ENCODE measurements around the gene EIF2B2.

EIF2B2 gene

GRCh38 chr14:74956280-74957072 is 46.2 kb upstream of the EIF2B2 start:
- Histone ChIP-seq H3K4me1 (ENCODE audit: insufficient read depth, low read length, poor library complexity, severe bottlenecking) (peaks cover 9% of the 10 kb centered on the region), H3K9me3 (ENCODE audit: insufficient read depth, low read depth, low read length) (no peaks in the 10 kb centered on the region), H3K4me3 (ENCODE audit: low read length, poor library complexity, severe bottlenecking) (no peak overlapping the region), H3K79me2 (ENCODE audit: insufficient read depth, low read length) (no peaks in the 10 kb centered on the region), H4K20me1 (ENCODE audit: insufficient read depth, low read length, poor library complexity, severe bottlenecking) (no peaks in the 10 kb centered on the region), H2AFZ (ENCODE audit: low read length) (no peak overlapping the region), H3K27me3 (ENCODE audit: insufficient read depth, low read length, poor library complexity, severe bottlenecking) (no peaks in the 10 kb centered on the region), H3F3A (ENCODE audit: low read depth) (no peaks in the 10 kb centered on the region), H3K36me3 (ENCODE audit: insufficient read depth, low read length) (no peaks in the 10 kb centered on the region), H3K9me2 (replicated peaks; ENCODE audit: low read depth, low read length) (no peaks in the 10 kb centered on the region), H3K4me2 (ENCODE audit: low read depth, low read length, poor library complexity, severe bottlenecking) (no peak overlapping the region), H3K9ac (ENCODE audit: low read depth, low read length, poor library complexity, severe bottlenecking) (no peak overlapping the region)
- TF ChIP-seq CTCF (conservative IDR thresholded peaks at IDR 0.05; ENCODE audit: low read length), result no peak
- TF ChIP-seq EZH2phosphoT487 (IDR thresholded peaks at IDR 0.05; ENCODE audit: borderline replicate concordance), result no peak

- no peaks in the 10 kb centered on the region for H3K9me3 ChIP-seq (ENCODE audit: insufficient read depth, low read depth, low read length)
- no peaks in the 10 kb centered on the region for H4K20me1 ChIP-seq (ENCODE audit: insufficient read depth, low read length, poor library complexity, severe bottlenecking)
- no peaks in the 10 kb centered on the region for H3F3A ChIP-seq (ENCODE audit: low read depth)
- no peak overlapping the region for H2AFZ ChIP-seq (ENCODE audit: low read length)
- no peaks in the 10 kb centered on the region for H3K36me3 ChIP-seq (ENCODE audit: insufficient read depth, low read length)
- no peak overlapping the region for H3K4me2 ChIP-seq (ENCODE audit: low read depth, low read length, poor library complexity, severe bottlenecking)
- no peak overlapping the region for H3K9ac ChIP-seq (ENCODE audit: low read depth, low read length, poor library complexity, severe bottlenecking)
- no peaks in the 10 kb centered on the region for H3K9me2 ChIP-seq (replicated peaks; ENCODE audit: low read depth, low read length)
- TF ChIP-seq EZH2phosphoT487 (IDR thresholded peaks at IDR 0.05; ENCODE audit: borderline replicate concordance) (no peak), CTCF (conservative IDR thresholded peaks at IDR 0.05; ENCODE audit: low read length) (no peak)
- no peaks in the 10 kb centered on the region for H3K79me2 ChIP-seq (ENCODE audit: insufficient read depth, low read length)
- no peaks in the 10 kb centered on the region for H3K4me1 ChIP-seq (ENCODE audit: insufficient read depth, low read length, poor library complexity, severe bottlenecking)
- no peaks in the 10 kb centered on the region for H3K27me3 ChIP-seq (ENCODE audit: insufficient read depth, low read length, poor library complexity, severe bottlenecking)
- no peak overlapping the region for H3K4me3 ChIP-seq (ENCODE audit: low read length, poor library complexity, severe bottlenecking)
These were observed 43.0 kb upstream of the EIF2B2 start for GRCh38 chr14:74959596-74960180.

GRCh38 chr14:74960736-74961135 is 42.0 kb upstream of the EIF2B2 start:
- TF ChIP-seq CTCF (conservative IDR thresholded peaks at IDR 0.05; ENCODE audit: low read length), result no peak
- TF ChIP-seq EZH2phosphoT487 (IDR thresholded peaks at IDR 0.05; ENCODE audit: borderline replicate concordance), result no peak
- H3K79me2 ChIP-seq (ENCODE audit: insufficient read depth, low read length), result no peaks in the 10 kb centered on the region
- no peaks in the 10 kb centered on the region for H3K9me2 ChIP-seq (replicated peaks; ENCODE audit: low read depth, low read length)
- no peaks in the 10 kb centered on the region for H3K27me3 ChIP-seq (ENCODE audit: insufficient read depth, low read length, poor library complexity, severe bottlenecking)
- no peak overlapping the region for H3K9ac ChIP-seq (ENCODE audit: low read depth, low read length, poor library complexity, severe bottlenecking)
- H3F3A ChIP-seq (ENCODE audit: low read depth), result no peaks in the 10 kb centered on the region
- H3K4me3 ChIP-seq (ENCODE audit: low read length, poor library complexity, severe bottlenecking), result no peak overlapping the region
- H3K4me1 ChIP-seq (ENCODE audit: insufficient read depth, low read length, poor library complexity, severe bottlenecking), result no peaks in the 10 kb centered on the region
- no peak overlapping the region for H2AFZ ChIP-seq (ENCODE audit: low read length)
- H3K9me3 ChIP-seq (ENCODE audit: insufficient read depth, low read depth, low read length), result no peaks in the 10 kb centered on the region
- no peak overlapping the region for H3K4me2 ChIP-seq (ENCODE audit: low read depth, low read length, poor library complexity, severe bottlenecking)
- no peaks in the 10 kb centered on the region for H3K36me3 ChIP-seq (ENCODE audit: insufficient read depth, low read length)
- no peaks in the 10 kb centered on the region for H4K20me1 ChIP-seq (ENCODE audit: insufficient read depth, low read length, poor library complexity, severe bottlenecking)
